NCI-H2196 treated with DMSO at 0.1 percent for 48 hours (cell line): ENCODE results near the gene GLO1.

Experiments
- DNase-seq: peaks from one replicate; lab custom pipeline; 2025; ENCODE audit not compliant: unreplicated experiment; lab: John Stamatoyannopoulos, UW

GLO1 gene

GRCh38 chr6:38673397-38674165 lies 29.4 kb downstream of the GLO1 start:
- DNase-seq: no peak

- DNase-seq: no peak
These were observed 31.0 kb downstream of the GLO1 start for GRCh38 chr6:38671885-38672467.

- no peak for DNase-seq
These were observed 44.4 kb downstream of the GLO1 start for GRCh38 chr6:38658418-38659167.

GRCh38 chr6:38656896-38657295 lies 46.0 kb downstream of the GLO1 start:
- no peak for DNase-seq

GRCh38 chr6:38654263-38654662 lies 48.7 kb downstream of the GLO1 start:
- no peak for DNase-seq

GRCh38 chr6:38651121-38651784 lies 51.7 kb downstream of the GLO1 start:
- no peak for DNase-seq

GRCh38 chr6:38650207-38650752 lies 52.7 kb downstream of the GLO1 start:
- no peak for DNase-seq

GRCh38 chr6:38649744-38650143 lies 53.2 kb downstream of the GLO1 start:
- DNase-seq: no peak

- no peak for DNase-seq
These were observed 54.3 kb downstream of the GLO1 start for GRCh38 chr6:38648629-38649028.

GRCh38 chr6:38646166-38646878 lies 56.6 kb downstream of the GLO1 start:
- no peak for DNase-seq

GRCh38 chr6:38644951-38645350 lies 58.0 kb downstream of the GLO1 start:
- DNase-seq: no peak

- DNase-seq: no peak
These were observed 62.6 kb downstream of the GLO1 start for GRCh38 chr6:38640216-38640909.

- peak; percentile 57 for DNase-seq
These were observed 63.3 kb downstream of the GLO1 start, which contains the start of gene BTBD9 for GRCh38 chr6:38639498-38640215. Gene BTBD9, minus strand, starts transcription at chr6:38639929.

- no peak for DNase-seq
These were observed 63.9 kb downstream of the GLO1 start for GRCh38 chr6:38638941-38639497.

GRCh38 chr6:38637756-38638155 lies 65.2 kb downstream of the GLO1 start:
- no peak for DNase-seq

- no peak for DNase-seq
These were observed 66.9 kb downstream of the GLO1 start for GRCh38 chr6:38636027-38636426.

GRCh38 chr6:38634518-38634917 lies 68.4 kb downstream of the GLO1 start:
- no peak for DNase-seq

- no peak for DNase-seq
These were observed 70.5 kb downstream of the GLO1 start for GRCh38 chr6:38632490-38632889.

- DNase-seq: no peak
These were observed 71.7 kb downstream of the GLO1 start for GRCh38 chr6:38631186-38631783.
